ENCODE measurements around the gene MORC2. TPM values are rescaled to one million over a fixed set of nuclear protein-coding genes. Genes with fewer than 3 reads are reported as not detected.

Gene MORC2
- total and polyA plus RNA-seq, 9 of the 15 experiments (the other 6 are each of a cell fraction or from before 2014, with no cell fraction given) = 3.3 to 34.7 (median 16.7) TPM

DNA sequence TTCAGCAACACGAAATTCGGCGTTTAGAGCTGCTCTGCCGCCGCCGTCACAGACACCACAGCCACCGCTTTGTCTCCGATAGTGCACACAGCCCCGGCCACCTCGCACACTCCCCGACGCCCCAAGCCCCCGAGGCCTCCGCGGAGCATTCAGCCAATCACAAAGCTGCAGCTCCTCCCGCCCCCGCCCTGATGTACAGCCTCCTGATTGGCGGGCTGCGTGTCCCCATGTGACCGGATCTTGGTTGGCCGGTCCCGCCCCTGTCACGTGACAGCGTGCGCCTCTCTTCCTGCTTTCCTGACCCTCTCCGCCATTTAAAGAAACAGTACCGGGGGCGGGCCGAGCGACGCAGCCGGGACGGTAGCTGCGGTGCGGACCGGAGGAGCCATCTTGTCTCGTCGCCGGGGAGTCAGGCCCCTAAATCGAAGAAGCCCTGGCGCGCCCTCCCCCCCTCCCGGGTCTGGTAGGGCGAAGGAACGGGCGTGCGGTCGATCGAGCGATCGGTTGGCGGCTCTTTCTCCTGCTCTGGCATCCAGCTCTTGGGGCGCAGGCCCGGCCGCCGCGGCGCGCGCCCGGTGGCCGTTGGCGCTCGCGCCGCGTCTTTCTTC lies 454 bp upstream of the MORC2 start, which contains the start of gene TUG1 (continued):
- TF ChIP-seq, protein P1, sequence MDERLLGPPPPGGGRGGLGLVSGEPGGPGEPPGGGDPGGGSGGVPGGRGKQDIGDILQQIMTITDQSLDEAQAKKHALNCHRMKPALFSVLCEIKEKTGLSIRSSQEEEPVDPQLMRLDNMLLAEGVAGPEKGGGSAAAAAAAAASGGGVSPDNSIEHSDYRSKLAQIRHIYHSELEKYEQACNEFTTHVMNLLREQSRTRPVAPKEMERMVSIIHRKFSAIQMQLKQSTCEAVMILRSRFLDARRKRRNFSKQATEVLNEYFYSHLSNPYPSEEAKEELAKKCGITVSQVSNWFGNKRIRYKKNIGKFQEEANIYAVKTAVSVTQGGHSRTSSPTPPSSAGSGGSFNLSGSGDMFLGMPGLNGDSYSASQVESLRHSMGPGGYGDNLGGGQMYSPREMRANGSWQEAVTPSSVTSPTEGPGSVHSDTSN (CRISPR knock-in tag; IDR thresholded peaks at IDR 0.05; ENCODE audit: low read depth) = no peak
- TF ChIP-seq, protein P1 (tag; conservative IDR thresholded peaks at IDR 0.05; ENCODE audit: low read depth) = no peak
- TF ChIP-seq, protein P2, sequence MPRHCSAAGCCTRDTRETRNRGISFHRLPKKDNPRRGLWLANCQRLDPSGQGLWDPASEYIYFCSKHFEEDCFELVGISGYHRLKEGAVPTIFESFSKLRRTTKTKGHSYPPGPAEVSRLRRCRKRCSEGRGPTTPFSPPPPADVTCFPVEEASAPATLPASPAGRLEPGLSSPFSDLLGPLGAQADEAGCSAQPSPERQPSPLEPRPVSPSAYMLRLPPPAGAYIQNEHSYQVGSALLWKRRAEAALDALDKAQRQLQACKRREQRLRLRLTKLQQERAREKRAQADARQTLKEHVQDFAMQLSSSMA (CRISPR knock-in tag; IDR thresholded peaks at IDR 0.05) = no peak
- TF ChIP-seq ZNF586 (CRISPR knock-in tag; conservative IDR thresholded peaks at IDR 0.05) (no peak), ZNF445 (CRISPR knock-in tag; IDR thresholded peaks at IDR 0.05; ENCODE audit: low read depth) (no peak), KDM5B (IDR thresholded peaks at IDR 0.05; ENCODE audit: insufficient replicate concordance, low read depth, low read length) (peak; percentile 35), SMC3 (conservative IDR thresholded peaks at IDR 0.05; ENCODE audit: insufficient read depth, low read depth, low read length) (no peak), ZNF347 (CRISPR knock-in tag; IDR thresholded peaks at IDR 0.05; ENCODE audit: low read depth) (no peak), POLR3A (IDR thresholded peaks at IDR 0.05; ENCODE audit: borderline replicate concordance, extremely low read depth, insufficient read depth, insufficient read length) (no peak), KDM4B (IDR thresholded peaks at IDR 0.05; ENCODE audit: borderline replicate concordance in 2 of 2, low read depth in 1 of 2) (0 out of 4 replicates have a peak, but pooled peaks of 1 of the 2 experiments have one; percentile 36), GTF2E2 (tag; IDR thresholded peaks at IDR 0.05) (peak; percentile 52; the same call in 1 of the 2 replicates), TSC22D4 (tag; IDR thresholded peaks at IDR 0.05) (no peak), MAFG (tag; conservative IDR thresholded peaks at IDR 0.05) (no peak), MEIS2 (IDR thresholded peaks at IDR 0.05; ENCODE audit: partially characterized antibody) (no peak), PCBP1 (IDR thresholded peaks at IDR 0.05; ENCODE audit: low read depth, low read length, poor library complexity, severe bottlenecking) (peak; percentile 67)
- TF ChIP-seq, protein P3, sequence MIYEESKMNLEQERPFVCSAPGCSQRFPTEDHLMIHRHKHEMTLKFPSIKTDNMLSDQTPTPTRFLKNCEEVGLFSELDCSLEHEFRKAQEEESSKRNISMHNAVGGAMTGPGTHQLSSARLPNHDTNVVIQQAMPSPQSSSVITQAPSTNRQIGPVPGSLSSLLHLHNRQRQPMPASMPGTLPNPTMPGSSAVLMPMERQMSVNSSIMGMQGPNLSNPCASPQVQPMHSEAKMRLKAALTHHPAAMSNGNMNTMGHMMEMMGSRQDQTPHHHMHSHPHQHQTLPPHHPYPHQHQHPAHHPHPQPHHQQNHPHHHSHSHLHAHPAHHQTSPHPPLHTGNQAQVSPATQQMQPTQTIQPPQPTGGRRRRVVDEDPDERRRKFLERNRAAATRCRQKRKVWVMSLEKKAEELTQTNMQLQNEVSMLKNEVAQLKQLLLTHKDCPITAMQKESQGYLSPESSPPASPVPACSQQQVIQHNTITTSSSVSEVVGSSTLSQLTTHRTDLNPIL (CRISPR knock-in tag; IDR thresholded peaks at IDR 0.05) = no peak
- TF ChIP-seq, protein P4, sequence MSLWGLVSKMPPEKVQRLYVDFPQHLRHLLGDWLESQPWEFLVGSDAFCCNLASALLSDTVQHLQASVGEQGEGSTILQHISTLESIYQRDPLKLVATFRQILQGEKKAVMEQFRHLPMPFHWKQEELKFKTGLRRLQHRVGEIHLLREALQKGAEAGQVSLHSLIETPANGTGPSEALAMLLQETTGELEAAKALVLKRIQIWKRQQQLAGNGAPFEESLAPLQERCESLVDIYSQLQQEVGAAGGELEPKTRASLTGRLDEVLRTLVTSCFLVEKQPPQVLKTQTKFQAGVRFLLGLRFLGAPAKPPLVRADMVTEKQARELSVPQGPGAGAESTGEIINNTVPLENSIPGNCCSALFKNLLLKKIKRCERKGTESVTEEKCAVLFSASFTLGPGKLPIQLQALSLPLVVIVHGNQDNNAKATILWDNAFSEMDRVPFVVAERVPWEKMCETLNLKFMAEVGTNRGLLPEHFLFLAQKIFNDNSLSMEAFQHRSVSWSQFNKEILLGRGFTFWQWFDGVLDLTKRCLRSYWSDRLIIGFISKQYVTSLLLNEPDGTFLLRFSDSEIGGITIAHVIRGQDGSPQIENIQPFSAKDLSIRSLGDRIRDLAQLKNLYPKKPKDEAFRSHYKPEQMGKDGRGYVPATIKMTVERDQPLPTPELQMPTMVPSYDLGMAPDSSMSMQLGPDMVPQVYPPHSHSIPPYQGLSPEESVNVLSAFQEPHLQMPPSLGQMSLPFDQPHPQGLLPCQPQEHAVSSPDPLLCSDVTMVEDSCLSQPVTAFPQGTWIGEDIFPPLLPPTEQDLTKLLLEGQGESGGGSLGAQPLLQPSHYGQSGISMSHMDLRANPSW (CRISPR knock-in tag; IDR thresholded peaks at IDR 0.05) = no peak

Measured in K562 (cell line).